Loucy (cell line): ENCODE data around the gene ZNF365.

Source experiments
- H2AFZ ChIP-seq: fragments of 200-600 bp; sonication (generic); 2 replicates; pipeline ENCODE4 v1.6.0; 2016; ENCODE audit warnings: antibody characterized with exemption, mild to moderate bottlenecking, low read length, moderate library complexity
- H3F3A ChIP-seq: fragments of 200-600 bp; 2 replicates; pipeline ENCODE4 v1.6.0; 2016; ENCODE audit warnings: antibody characterized with exemption, low read depth, mild to moderate bottlenecking
- H3K27me3 ChIP-seq: fragments of 200-600 bp; sonication (generic); 2 replicates; pipeline ENCODE4 v1.6.1; 2014; ENCODE audit warnings: low read length, mild to moderate bottlenecking; ENCODE audit not compliant: insufficient read depth, poor library complexity, severe bottlenecking
- H3K36me3 ChIP-seq: fragments of 200-600 bp; sonication (generic); 2 replicates; pipeline ENCODE4 v1.6.1; 2016; ENCODE audit warnings: low read length; ENCODE audit not compliant: insufficient read depth
- H3K4me1 ChIP-seq: fragments of 200-600 bp; sonication (generic); 2 replicates; pipeline ENCODE4 v1.5.1; 2014; ENCODE audit warnings: low read length, mild to moderate bottlenecking; ENCODE audit not compliant: insufficient read depth, poor library complexity, severe bottlenecking
- H3K4me2 ChIP-seq: fragments of 200-600 bp; sonication (generic); 2 replicates; pipeline ENCODE4 v1.6.0; 2014; ENCODE audit warnings: antibody characterized with exemption, low read length, low read depth, mild to moderate bottlenecking; ENCODE audit not compliant: poor library complexity, severe bottlenecking
- H3K4me3 ChIP-seq: fragments of 200-600 bp; sonication (generic); 2 replicates; pipeline ENCODE4 v1.5.1; 2014; ENCODE audit warnings: low read length, mild to moderate bottlenecking, mixed read lengths; ENCODE audit not compliant: poor library complexity, severe bottlenecking
- H3K79me2 ChIP-seq: fragments of 200-600 bp; sonication (generic); 2 replicates; pipeline ENCODE4 v1.6.1; 2014; ENCODE audit warnings: low read length; ENCODE audit not compliant: insufficient read depth
- H3K9ac ChIP-seq: fragments of 200-600 bp; sonication (generic); 2 replicates; pipeline ENCODE4 v1.6.0; 2014; ENCODE audit warnings: mild to moderate bottlenecking, low read depth, low read length, moderate library complexity; ENCODE audit not compliant: poor library complexity, severe bottlenecking
- H3K9me2 ChIP-seq: fragments of 200-600 bp; sonication (generic); replicated peaks from 2 replicates; pipeline ENCODE4 v1.6.1; 2016; ENCODE audit warnings: low read depth, low read length, mixed read lengths
- H3K9me3 ChIP-seq: fragments of 200-600 bp; sonication (generic); 2 replicates; pipeline ENCODE4 v1.6.1; 2014; ENCODE audit warnings: mild to moderate bottlenecking, antibody characterized with exemption, low read length, low read depth; ENCODE audit not compliant: insufficient read depth
- H4K20me1 ChIP-seq: fragments of 200-600 bp; sonication (generic); 2 replicates; pipeline ENCODE4 v1.6.0; 2014; ENCODE audit warnings: antibody characterized with exemption, low read length, mild to moderate bottlenecking; ENCODE audit not compliant: insufficient read depth, poor library complexity, severe bottlenecking
- EZH2phosphoT487 ChIP-seq: fragments of 200-600 bp; IDR thresholded peaks from 2 replicates; pipeline ENCODE4 v1.6.1; 2018; ENCODE audit warnings: antibody characterized with exemption, mild to moderate bottlenecking, moderate library complexity, borderline replicate concordance
- TF ChIP-seq, protein P1 (sequence below): fragments of 200-600 bp; sonication (generic); conservative IDR thresholded peaks from 2 replicates; pipeline ENCODE4 v1.5.1; 2014; ENCODE audit warnings: mild to moderate bottlenecking, antibody characterized with exemption, low read length

Gene ZNF365, protein sequence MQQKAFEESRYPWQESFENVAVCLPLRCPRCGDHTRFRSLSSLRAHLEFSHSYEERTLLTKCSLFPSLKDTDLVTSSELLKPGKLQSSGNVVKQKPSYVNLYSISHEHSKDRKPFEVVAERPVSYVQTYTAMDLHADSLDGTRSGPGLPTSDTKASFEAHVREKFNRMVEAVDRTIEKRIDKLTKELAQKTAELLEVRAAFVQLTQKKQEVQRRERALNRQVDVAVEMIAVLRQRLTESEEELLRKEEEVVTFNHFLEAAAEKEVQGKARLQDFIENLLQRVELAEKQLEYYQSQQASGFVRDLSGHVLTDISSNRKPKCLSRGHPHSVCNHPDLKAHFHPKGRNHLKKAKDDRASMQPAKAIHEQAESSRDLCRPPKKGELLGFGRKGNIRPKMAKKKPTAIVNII

GRCh38 chr10:62373995-62374861 lies at the start of gene ZNF365:
Gene ZNF365, plus strand, starts transcription at chr10:62374369. Its CDS starts 1,825 bp downstream, at chr10:62376194.
- no peaks in the 10 kb centered on the region for H3K9me3 ChIP-seq
- H3F3A ChIP-seq = 0 out of 2 replicates have a peak, but pooled peaks cover 2% of the 10 kb centered on the region
- H3K9ac ChIP-seq = peak within 1 kb of the TSS; percentile 53
- H3K4me2 ChIP-seq = peak within 1 kb of the TSS; percentile 81
- H3K4me3 ChIP-seq = peak within 1 kb of the TSS; percentile 76
- H2AFZ ChIP-seq = peak within 1 kb of the TSS; percentile 87
- H3K79me2 ChIP-seq = no peaks in the 10 kb centered on the region
- H4K20me1 ChIP-seq = no peaks in the 10 kb centered on the region
- no peaks in the 10 kb centered on the region for H3K27me3 ChIP-seq
- no peak for TF ChIP-seq EZH2phosphoT487
- TF ChIP-seq, protein P1, sequence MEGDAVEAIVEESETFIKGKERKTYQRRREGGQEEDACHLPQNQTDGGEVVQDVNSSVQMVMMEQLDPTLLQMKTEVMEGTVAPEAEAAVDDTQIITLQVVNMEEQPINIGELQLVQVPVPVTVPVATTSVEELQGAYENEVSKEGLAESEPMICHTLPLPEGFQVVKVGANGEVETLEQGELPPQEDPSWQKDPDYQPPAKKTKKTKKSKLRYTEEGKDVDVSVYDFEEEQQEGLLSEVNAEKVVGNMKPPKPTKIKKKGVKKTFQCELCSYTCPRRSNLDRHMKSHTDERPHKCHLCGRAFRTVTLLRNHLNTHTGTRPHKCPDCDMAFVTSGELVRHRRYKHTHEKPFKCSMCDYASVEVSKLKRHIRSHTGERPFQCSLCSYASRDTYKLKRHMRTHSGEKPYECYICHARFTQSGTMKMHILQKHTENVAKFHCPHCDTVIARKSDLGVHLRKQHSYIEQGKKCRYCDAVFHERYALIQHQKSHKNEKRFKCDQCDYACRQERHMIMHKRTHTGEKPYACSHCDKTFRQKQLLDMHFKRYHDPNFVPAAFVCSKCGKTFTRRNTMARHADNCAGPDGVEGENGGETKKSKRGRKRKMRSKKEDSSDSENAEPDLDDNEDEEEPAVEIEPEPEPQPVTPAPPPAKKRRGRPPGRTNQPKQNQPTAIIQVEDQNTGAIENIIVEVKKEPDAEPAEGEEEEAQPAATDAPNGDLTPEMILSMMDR = no peak
- H3K4me1 ChIP-seq = peaks cover 15% of the 10 kb centered on the region
- no peaks in the 10 kb centered on the region for H3K36me3 ChIP-seq
- H3K9me2 ChIP-seq = no peaks in the 10 kb centered on the region

- TF ChIP-seq, protein P1 = no peak
- no peak for TF ChIP-seq EZH2phosphoT487
- Histone ChIP-seq H3K9me3 (no peaks in the 10 kb centered on the region), H3K79me2 (no peaks in the 10 kb centered on the region), H3K4me3 (no peak overlapping the region), H3K9ac (no peak overlapping the region), H3K4me2 (no peak overlapping the region), H3K9me2 (no peaks in the 10 kb centered on the region), H2AFZ (no peak overlapping the region), H3K27me3 (no peaks in the 10 kb centered on the region), H4K20me1 (no peaks in the 10 kb centered on the region), H3K4me1 (peaks cover 4% of the 10 kb centered on the region), H3K36me3 (no peaks in the 10 kb centered on the region), H3F3A (no peaks in the 10 kb centered on the region)
These were observed 48.0 kb upstream of the ZNF365 start for GRCh38 chr10:62326176-62326575.

GRCh38 chr10:62327885-62328284 lies 46.3 kb upstream of the ZNF365 start:
- no peaks in the 10 kb centered on the region for H3K79me2 ChIP-seq
- H2AFZ ChIP-seq = no peak overlapping the region
- H3K9me2 ChIP-seq = no peaks in the 10 kb centered on the region
- no peaks in the 10 kb centered on the region for H3F3A ChIP-seq
- H3K4me1 ChIP-seq = peaks cover 4% of the 10 kb centered on the region
- no peak overlapping the region for H3K9ac ChIP-seq
- no peak overlapping the region for H3K4me3 ChIP-seq
- H3K27me3 ChIP-seq = no peaks in the 10 kb centered on the region
- H3K36me3 ChIP-seq = no peaks in the 10 kb centered on the region
- no peaks in the 10 kb centered on the region; the same call in 1 of the 2 replicates for H3K9me3 ChIP-seq
- H4K20me1 ChIP-seq = no peaks in the 10 kb centered on the region
- TF ChIP-seq EZH2phosphoT487 = no peak
- TF ChIP-seq, protein P1 = no peak
- no peak overlapping the region for H3K4me2 ChIP-seq
